Measurements from ENCODE around the gene ODAD4.

ODAD4 gene

DNA sequence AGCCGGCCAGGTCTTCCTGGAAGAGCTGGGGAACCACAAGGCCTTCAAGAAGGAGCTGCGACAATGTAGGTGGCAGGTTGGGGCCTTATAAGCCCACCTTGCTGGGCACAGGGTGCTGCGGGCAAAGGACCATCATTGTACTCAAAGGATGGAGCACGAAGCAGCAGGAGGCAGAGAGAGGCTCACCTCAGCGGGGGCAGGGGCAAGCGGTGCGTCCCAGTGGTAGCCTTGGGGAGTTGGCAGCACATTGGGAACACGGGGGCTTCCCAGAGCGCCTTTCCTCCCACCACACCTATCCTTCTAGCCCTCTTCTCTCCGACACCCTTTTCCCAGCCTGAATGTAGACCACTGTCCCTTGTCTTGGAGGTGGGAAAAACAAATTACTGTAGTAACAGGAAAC lies 38.3 kb downstream of the ODAD4 start:
- in situ Hi-C loops (cut with HindIII; ENCODE audit: low sequenced_read_pairs): no loop called here

DNA sequence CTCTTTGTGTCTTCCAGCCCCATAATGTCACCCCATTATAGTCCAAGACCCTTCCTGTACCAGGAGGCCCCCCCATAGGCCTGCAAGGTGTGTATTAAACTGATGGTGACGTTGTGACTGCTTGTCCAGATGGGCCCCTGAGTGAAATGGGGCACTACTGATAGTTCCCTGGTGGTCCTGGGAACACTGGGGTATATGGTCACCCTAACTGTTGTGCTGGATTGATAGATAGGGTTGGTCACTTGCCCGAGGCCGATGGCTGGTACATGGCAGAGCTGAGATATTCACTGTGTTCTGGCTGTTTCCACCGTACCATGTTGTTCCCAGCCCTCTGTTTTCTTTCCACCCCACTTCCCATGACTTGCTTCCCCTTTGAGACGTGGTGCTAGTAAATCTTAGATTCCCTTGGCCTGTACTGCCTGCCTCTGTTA lies 40.5 kb downstream of the ODAD4 start:
- in situ Hi-C loops (cut with HindIII; ENCODE audit: low sequenced_read_pairs): no loop called here

GRCh38 chr17:41971721-41972523 lies 41.5 kb downstream of the ODAD4 start:
- in situ Hi-C loops (cut with HindIII; ENCODE audit: low sequenced_read_pairs): no loop called here

- in situ Hi-C loops (cut with HindIII; ENCODE audit: low sequenced_read_pairs): no loop called here
These were observed 42.4 kb downstream of the ODAD4 start for GRCh38 chr17:41972571-41973407.

GRCh38 chr17:41973408-41973811 lies 43.0 kb downstream of the ODAD4 start:
- in situ Hi-C loops (cut with HindIII; ENCODE audit: low sequenced_read_pairs): no loop called here

- in situ Hi-C loops (cut with HindIII; ENCODE audit: low sequenced_read_pairs): no loop called here
These were observed 43.6 kb downstream of the ODAD4 start for GRCh38 chr17:41974031-41974430.

DNA sequence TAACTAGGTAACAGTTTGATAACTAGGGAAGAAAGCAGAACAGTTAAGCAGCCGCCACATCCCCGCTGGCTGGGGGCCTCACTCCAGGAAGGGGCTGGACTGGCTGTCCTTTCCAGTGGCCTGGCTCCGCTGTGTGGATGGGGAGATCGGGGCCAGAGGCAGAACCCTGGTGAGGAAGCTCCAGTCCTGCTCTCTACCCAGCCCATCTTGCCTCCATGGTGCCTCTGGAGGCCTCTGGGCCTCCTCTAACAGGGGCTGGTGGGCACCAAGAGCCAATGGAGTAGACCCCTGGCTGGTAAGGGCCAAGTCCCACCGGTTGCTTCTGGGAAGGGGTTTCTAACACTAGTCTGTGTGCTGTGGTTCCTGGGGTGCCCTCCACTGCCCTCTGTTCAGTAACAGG lies 44.2 kb downstream of the ODAD4 start:
- in situ Hi-C loops (cut with HindIII; ENCODE audit: low sequenced_read_pairs): no loop called here

DNA sequence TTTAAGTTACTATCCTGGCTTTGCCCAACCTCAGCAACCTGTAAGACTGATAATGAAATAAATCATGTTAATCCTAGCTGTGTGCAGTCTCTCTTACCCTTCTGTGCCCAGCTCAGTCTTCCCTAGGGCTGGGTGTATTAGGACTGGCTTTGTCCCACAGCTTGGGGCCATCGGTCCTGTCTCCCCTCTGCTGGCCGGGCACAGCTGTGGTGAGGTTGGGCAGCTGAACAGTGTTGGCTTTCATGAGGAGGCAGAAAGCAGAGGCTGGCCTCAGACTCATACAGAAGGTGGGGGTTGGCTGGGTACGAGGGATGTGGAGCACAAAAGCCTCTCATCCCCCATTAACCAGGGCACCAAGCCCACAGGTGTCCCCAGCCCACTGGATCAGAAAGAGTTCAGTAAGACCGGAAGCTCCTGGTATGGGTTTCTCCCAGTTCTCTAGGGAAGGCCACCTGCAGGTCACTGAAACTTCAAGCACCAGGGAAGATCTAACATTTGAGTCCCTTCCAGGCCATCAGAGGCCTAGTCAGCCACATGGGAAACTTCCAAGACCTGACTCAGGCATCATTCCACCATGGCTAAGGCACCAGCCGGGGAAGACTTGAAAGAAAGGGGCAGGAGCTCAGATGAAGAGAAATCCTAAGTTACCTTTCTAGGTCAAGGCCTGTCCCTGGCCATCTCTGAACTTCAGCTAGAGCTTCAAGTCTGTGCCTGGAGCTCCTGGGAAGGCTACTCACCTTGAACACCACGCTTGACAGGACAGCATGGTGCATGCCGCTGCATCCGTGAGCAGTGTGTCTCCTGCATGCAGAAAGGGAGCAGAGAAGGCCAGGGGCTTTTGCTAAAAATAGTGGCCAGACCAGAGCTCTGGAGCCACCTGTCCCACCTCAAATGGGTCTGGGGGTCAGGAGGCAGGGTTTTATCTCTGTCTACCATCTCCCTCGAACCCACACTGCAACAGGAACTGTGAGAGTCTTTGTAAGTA lies 45.0 kb downstream of the ODAD4 start:
- in situ Hi-C loops (cut with HindIII; ENCODE audit: low sequenced_read_pairs): no loop called here

DNA sequence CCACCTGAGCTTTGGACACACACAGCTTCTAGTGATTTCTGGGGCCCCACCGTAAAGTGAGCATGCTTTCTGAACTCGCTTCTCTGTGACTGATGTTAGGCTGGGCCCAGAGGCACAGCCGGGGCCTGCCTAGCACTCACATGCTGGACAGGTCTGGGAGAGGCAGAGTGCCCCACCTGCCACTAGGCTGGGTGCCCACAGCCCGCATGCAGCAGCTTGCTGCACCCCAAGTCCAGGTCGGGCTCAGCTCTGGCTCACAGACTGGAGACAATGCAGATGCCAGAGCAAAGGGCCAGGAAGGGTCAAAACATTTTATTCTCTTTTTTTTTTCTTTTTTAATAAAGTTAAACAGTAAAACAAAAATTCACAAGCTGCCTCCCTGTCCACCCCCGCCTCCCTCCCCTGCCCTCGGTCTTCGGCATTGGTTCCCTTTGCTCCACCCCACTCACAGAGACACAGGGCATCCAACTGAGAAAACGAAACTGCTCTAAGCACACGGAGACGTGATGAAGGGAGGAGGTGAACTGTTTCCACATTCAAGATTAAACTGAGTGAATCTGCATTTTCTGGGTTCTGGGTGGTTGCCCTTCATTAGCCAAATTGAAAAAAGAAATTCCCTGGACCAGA lies 45.8 kb downstream of the ODAD4 start:
- in situ Hi-C loops (cut with HindIII; ENCODE audit: low sequenced_read_pairs): no loop called here

- in situ Hi-C loops (cut with HindIII; ENCODE audit: low sequenced_read_pairs): no loop called here
These were observed 47.6 kb downstream of the ODAD4 start for GRCh38 chr17:41977991-41978390.

DNA sequence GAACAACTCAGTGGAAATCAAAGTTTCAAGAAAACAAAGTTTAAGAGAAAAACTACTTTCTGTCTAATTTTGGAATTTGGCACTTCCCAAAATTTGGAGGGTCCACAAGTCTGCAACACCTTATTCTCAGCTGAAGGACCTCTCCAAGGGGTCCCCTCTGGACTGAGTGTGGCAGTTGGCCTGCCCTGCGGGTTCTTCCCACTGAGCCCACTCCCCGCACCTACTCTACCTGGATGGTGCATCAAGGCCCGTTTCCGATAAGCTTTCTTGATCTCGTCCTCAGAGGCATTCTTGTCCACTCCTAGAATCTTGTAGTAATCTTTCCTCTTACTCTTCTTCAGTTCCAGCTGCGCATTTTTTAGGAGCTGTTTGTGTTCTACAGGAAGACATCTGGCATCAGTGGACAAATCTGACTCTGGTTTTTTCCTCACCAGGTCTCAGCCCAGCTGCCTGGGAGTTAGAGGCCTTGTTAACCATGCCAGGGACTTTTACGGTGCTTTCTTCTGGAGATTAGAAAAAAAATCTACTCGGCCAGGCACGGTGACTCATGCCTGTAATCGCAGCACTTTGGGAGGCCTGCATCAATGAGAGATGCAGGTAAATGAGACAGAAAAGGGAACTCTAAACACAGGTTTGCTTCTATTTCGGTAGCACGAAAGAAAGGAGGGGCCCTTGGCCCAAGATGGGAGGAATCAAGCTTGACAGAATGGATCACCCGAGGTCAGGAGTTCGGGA lies 51.8 kb downstream of the ODAD4 start:
- in situ Hi-C loops (cut with HindIII; ENCODE audit: low sequenced_read_pairs): no loop called here

GRCh38 chr17:41984454-41984853 lies 54.0 kb downstream of the ODAD4 start:
- in situ Hi-C loops (cut with HindIII; ENCODE audit: low sequenced_read_pairs): no loop called here

- in situ Hi-C loops (cut with HindIII; ENCODE audit: low sequenced_read_pairs): loop anchor here (5.0 kb wide), 1 partner anchor 96 kb away; no protein-coding TSS in a partner anchor
These were observed 55.5 kb downstream of the ODAD4 start for GRCh38 chr17:41985919-41986318.

DNA sequence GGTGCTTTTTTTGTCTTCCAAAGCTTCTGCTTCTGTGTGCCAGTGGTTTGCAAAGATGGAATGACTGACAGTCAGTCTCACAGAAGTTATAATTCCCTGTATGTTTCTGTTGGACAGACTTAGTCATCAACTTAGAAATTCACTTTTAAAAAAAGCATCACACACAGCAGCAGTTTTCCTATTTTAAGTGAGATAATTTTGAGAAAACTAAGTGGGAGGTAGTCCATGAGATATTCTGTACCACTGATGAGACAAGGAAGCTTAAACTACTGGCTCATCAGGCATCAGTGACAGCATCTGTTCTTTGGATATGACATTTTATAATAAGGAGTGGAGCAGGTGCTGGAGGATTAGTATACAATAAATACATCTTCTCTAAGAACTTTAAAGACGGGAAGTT lies 56.2 kb downstream of the ODAD4 start:
- in situ Hi-C loops (cut with HindIII; ENCODE audit: low sequenced_read_pairs): loop anchor here (5.0 kb wide), 1 partner anchor 96 kb away; no protein-coding TSS in a partner anchor

GRCh38 chr17:41987642-41988041 lies 57.2 kb downstream of the ODAD4 start:
- in situ Hi-C loops (cut with HindIII; ENCODE audit: low sequenced_read_pairs): loop anchor here (5.0 kb wide), 1 partner anchor 95 kb away; no protein-coding TSS in a partner anchor

DNA sequence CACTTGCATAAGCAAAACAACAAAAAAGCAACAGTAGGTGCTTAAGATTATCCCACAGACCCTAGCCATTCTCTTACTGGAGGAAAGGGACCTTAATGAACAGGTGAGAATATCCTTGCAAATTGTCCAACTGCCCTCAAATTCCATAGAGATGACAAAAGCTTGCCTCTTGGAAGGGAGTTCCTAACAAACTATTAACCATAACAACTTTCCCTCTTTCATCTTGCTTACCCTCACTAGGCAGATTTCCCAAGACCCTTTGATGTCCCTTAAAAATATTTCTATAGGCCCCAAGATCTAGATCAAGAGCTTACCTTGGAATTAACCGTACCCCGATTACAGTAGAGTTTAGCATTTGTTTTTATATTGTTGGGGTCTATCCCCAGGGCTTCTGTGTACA lies 58.0 kb downstream of the ODAD4 start:
- in situ Hi-C loops (cut with HindIII; ENCODE audit: low sequenced_read_pairs): loop anchor here (5.0 kb wide), 1 partner anchor 94 kb away; no protein-coding TSS in a partner anchor

- in situ Hi-C loops (cut with HindIII; ENCODE audit: low sequenced_read_pairs): loop anchor here (5.0 kb wide), 1 partner anchor 92 kb away; no protein-coding TSS in a partner anchor
These were observed 59.4 kb downstream of the ODAD4 start for GRCh38 chr17:41989702-41990419.

DNA sequence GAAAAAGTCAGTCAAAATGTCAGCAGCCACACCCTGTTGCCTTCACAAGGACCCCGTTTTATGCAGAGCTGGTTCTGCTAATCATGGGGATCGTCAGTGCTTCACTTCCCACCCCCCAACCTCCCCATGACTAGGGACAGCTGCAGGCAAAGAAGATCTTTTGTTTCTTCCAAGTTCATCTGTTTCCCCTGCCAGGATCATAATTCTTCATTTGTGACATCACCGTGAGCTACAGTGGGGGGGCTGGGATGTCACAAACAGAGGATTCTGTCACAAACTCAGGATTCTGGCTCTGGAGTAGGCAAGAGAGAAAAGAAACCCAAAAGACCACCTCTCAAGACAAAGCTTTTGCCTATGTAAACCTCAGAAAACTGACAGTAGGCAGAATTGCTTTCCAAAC lies 62.2 kb downstream of the ODAD4 start:
- in situ Hi-C loops (cut with HindIII; ENCODE audit: low sequenced_read_pairs): no loop called here

DNA sequence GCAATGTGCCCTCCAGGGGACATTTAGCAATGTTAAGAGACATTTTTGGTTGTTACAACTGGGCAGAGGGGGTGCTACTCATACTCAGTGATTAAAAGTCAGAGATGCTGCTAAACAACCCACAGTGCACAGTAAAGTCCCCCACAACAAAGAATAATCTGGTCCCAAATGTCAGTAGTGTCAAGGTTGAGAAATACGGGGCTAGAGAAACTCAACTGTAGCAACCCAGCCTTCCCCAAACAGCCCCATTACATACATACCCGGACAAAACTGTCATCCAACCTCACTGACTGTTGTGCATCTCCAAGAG lies 66.4 kb downstream of the ODAD4 start:
- in situ Hi-C loops (cut with HindIII; ENCODE audit: low sequenced_read_pairs): no loop called here
